ENCODE results near the gene USP2. TPM values are rescaled to one million over a fixed set of nuclear protein-coding genes. Genes with fewer than 3 reads are reported as not detected.

USP2 gene
- total RNA-seq, 2 donors from 2014 or later: 2.3 to 10.8 TPM

DNA sequence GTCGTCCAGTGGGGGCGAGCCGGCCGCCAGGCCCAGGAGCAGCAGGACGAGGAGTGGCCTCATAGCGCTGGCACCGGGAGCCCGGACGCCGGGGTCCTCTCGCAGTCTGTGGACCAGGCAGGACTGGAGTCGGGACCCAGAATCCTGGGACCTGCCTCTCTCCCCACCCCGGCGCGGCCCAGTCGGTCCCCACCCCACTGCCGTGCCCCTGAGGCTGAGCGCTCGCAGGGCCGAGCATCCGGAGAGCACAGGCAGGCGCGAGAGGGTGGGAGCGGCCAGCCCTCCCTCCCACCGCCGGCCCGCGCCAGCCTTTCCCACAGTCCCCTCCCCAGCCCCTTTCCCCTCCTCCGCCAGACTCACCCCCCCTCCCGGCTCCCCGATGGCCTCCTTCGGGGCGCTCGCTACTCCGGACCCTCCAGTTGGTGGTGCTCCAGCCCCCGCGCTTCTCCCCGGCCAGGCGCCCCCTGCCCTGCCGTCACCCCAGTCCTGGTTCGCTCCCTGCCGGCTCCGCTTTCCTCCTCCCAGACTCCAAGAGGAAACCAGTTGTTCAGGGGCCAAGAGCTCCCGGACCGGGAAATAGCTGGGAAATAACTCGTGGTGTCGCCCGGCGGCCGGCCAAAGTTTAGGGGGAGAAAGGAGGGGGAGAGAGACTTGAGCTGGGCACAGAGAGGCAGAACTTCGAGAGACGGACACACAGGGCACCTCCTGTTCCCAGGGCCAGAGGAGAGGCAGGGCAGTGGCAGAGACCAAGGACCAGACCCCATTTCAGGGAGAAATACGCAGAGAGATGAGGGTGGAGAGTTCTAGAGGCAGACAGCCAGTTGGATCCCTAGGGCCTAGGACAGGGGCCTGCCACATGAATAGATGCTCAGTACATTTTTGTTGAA lies 40.9 kb downstream of the USP2 start, which contains the start of gene C1QTNF5:
Gene C1QTNF5, minus strand, starts transcription at position 549 of the 887 bp plus-strand sequence. Its CDS starts 486 bp downstream, at position 63.
- DNase-seq (ENCODE audit: low spot score): peak; percentile 67
- intact Hi-C loops (cut with DNase I): no loop called here
- TF ChIP-seq POLR2AphosphoS5 (IDR thresholded peaks at IDR 0.05): peak; percentile 72
- TF ChIP-seq, protein P1, sequence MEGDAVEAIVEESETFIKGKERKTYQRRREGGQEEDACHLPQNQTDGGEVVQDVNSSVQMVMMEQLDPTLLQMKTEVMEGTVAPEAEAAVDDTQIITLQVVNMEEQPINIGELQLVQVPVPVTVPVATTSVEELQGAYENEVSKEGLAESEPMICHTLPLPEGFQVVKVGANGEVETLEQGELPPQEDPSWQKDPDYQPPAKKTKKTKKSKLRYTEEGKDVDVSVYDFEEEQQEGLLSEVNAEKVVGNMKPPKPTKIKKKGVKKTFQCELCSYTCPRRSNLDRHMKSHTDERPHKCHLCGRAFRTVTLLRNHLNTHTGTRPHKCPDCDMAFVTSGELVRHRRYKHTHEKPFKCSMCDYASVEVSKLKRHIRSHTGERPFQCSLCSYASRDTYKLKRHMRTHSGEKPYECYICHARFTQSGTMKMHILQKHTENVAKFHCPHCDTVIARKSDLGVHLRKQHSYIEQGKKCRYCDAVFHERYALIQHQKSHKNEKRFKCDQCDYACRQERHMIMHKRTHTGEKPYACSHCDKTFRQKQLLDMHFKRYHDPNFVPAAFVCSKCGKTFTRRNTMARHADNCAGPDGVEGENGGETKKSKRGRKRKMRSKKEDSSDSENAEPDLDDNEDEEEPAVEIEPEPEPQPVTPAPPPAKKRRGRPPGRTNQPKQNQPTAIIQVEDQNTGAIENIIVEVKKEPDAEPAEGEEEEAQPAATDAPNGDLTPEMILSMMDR (IDR thresholded peaks at IDR 0.05): peak in 1 of 4 experiments; percentile 6
- peak; percentile 24 for TF ChIP-seq POLR2A (IDR thresholded peaks at IDR 0.05)
- H3K4me1 ChIP-seq (replicated peaks): peaks cover 11% of the 10 kb centered on the region
- peak within 1 kb of the TSS; percentile 69 to 78 for H3K27ac ChIP-seq
- H3K4me3 ChIP-seq: peak within 1 kb of the TSS; percentile 33 to 41
- WGBS: 5% methylated on average over 38 of the region's 53 CpGs
- no peaks in the 10 kb centered on the region for H3K36me3 ChIP-seq
- H3K27me3 ChIP-seq (replicated peaks; ENCODE audit: insufficient read depth): no peaks in the 10 kb centered on the region
- no peaks in the 10 kb centered on the region for H3K9me3 ChIP-seq

DNA sequence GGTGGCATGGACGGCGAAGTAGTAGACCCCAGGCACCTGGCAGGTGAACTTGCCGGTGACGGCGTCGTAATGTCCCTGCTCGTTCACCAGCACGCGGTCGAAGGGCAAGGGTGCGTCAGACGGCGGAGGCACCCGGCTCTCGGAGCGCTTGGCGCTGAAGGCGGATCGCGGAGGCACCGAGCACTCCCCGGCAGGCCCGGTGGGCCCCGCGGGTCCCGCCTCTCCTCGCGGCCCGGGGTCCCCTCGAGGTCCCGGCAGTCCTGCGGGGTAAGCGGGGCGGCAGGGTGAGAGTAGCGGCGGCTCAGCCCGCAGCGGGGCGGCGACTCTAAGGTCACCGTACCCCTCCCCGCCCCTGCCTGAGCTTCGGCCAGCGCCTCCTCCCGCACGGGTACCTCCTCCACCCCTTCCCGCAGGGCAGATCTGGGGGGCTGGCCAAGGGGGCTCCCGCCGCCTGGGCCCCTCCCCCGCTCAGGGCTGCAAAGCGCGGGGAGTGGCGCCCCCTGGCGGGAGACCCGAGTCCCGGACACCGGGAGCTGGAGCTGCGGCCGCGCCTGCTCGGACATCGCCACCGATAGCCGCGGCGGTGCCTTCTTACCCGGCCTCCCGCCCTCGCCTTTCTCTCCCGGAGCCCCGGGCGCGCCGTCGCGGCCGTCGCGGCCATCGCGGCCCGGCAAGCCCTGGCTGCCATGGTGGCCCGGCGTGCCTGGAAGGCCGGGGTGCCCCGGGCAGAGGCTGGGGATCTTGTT lies 41.7 kb downstream of the USP2 start:
- H3K4me1 ChIP-seq (replicated peaks): peaks cover 19% of the 10 kb centered on the region
- TF ChIP-seq POLR2A (IDR thresholded peaks at IDR 0.05) (no peak), POLR2AphosphoS5 (IDR thresholded peaks at IDR 0.05) (no peak)
- TF ChIP-seq, protein P1 (IDR thresholded peaks at IDR 0.05): peak; percentile 80 to 95 (median 82)
- no peak for DNase-seq (ENCODE audit: low spot score)
- 13% methylated on average over 14 of the region's 86 CpGs for WGBS
- no peaks in the 10 kb centered on the region for H3K9me3 ChIP-seq
- intact Hi-C loops (cut with DNase I): loop anchor here (2.0 kb wide), 1 partner anchor 133 kb away; the partner anchor contains the start of gene CBL
- no peaks in the 10 kb centered on the region for H3K36me3 ChIP-seq
- H3K27ac ChIP-seq: peak overlapping the region; percentile 69 to 78
- H3K27me3 ChIP-seq (replicated peaks; ENCODE audit: insufficient read depth): no peaks in the 10 kb centered on the region
- H3K4me3 ChIP-seq: peak overlapping the region; percentile 33 to 41

DNA sequence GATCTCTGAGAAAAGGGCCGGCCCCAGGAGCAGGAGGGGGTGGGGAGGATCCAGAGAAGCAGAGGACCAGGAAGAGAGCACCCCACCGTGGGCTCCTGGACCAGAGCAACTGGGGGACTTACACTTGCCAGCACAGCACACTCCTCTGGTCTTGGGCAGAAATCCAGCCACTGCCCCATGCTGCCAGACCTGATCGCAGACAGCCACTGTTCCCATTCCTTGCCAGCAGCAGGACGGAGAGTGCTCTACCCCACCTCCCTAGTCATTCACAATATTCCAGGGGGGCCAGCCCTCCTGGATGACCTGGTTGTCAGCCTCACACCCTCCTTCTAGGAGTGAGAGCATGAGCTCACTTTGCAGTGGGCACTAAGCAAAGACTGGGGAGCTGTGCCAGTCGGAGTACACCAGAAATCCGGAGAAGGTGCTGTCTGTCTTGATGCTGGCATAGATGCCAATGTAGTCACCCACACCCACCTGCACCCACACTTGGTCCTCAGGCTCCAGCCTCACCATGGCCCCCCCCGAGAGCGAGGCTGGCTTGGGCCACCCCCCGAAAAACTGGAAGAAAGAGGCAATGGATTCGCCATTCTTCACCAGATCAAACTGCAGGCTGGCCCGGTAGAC lies 42.4 kb downstream of the USP2 start:
- H3K27me3 ChIP-seq (replicated peaks; ENCODE audit: insufficient read depth): no peaks in the 10 kb centered on the region
- H3K9me3 ChIP-seq: no peaks in the 10 kb centered on the region
- DNase-seq (ENCODE audit: low spot score): no peak
- H3K36me3 ChIP-seq: no peaks in the 10 kb centered on the region
- TF ChIP-seq POLR2A (IDR thresholded peaks at IDR 0.05) (no peak), POLR2AphosphoS5 (IDR thresholded peaks at IDR 0.05) (no peak)
- H3K27ac ChIP-seq: peak overlapping the region in 1 of 2 donors; percentile 18
- intact Hi-C loops (cut with DNase I): loop anchor here (2.0 kb wide), 1 partner anchor 132 kb away; the partner anchor contains the start of gene CBL
- peaks cover 20% of the 10 kb centered on the region for H3K4me1 ChIP-seq (replicated peaks)
- H3K4me3 ChIP-seq: peak overlapping the region in 1 of 2 donors; percentile 41
- 48% methylated on average over 11 of the region's 11 CpGs for WGBS

DNA sequence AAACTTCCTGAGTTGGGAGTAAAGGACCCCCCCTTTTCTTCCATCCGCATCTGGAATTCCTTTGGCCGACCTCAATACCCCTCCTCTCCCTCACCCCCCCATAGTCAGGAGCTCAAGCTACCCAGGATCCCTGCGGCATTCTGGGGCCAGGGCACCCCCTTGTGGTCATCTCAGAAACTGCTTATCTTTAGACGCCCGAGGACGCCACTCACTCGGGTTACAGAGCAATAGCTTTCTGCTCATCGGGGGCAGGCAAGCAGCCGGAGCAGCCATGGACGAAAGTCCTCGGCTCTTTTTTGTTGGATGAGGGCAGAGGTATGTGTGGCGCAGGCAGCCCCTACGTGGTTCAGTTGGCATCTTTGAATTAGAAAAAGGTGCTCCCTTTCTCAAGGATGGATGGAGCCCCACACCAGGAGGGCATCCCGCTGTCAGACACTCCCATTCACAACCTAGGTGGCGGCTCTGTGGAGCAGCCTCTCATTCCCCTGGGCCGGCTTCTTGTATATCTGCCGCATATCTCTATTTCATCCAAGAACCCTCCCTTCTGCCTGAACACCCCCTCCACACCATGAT lies 43.1 kb downstream of the USP2 start:
- DNase-seq (ENCODE audit: low spot score): peak; percentile 50
- Histone ChIP-seq H3K4me1 (replicated peaks) (peaks cover 20% of the 10 kb centered on the region), H3K27ac (peak overlapping the region in 1 of 2 donors; percentile 18), H3K36me3 (no peaks in the 10 kb centered on the region), H3K27me3 (replicated peaks; ENCODE audit: insufficient read depth) (no peaks in the 10 kb centered on the region), H3K4me3 (no peak overlapping the region), H3K9me3 (no peaks in the 10 kb centered on the region)
- WGBS: 19% methylated on average over 17 of the region's 17 CpGs
- intact Hi-C loops (cut with DNase I): loop anchor here (2.0 kb wide), 1 partner anchor 132 kb away; the partner anchor contains the start of gene CBL
- TF ChIP-seq POLR2AphosphoS5 (IDR thresholded peaks at IDR 0.05) (peak; percentile 38), POLR2A (IDR thresholded peaks at IDR 0.05) (no peak)
- TF ChIP-seq, protein P1 (IDR thresholded peaks at IDR 0.05): peak; percentile 70 to 79 (median 72)
